ENCODE data around the gene GCNA. TPM values are rescaled to one million over a fixed set of nuclear protein-coding genes. Genes with fewer than 3 reads are reported as not detected.
"Not testable (repeated sequence)": the region's sequence is repeated elsewhere in the genome, so short reads cannot be mapped to it uniquely, and the experiment has no call there.

The GCNA gene
- polyA plus RNA-seq, 1 experiment: 2.4 TPM

- CTCF ChIA-PET: no interaction called here
- POLR2A ChIA-PET: no interaction called here
- TF ChIP-seq, protein P1, sequence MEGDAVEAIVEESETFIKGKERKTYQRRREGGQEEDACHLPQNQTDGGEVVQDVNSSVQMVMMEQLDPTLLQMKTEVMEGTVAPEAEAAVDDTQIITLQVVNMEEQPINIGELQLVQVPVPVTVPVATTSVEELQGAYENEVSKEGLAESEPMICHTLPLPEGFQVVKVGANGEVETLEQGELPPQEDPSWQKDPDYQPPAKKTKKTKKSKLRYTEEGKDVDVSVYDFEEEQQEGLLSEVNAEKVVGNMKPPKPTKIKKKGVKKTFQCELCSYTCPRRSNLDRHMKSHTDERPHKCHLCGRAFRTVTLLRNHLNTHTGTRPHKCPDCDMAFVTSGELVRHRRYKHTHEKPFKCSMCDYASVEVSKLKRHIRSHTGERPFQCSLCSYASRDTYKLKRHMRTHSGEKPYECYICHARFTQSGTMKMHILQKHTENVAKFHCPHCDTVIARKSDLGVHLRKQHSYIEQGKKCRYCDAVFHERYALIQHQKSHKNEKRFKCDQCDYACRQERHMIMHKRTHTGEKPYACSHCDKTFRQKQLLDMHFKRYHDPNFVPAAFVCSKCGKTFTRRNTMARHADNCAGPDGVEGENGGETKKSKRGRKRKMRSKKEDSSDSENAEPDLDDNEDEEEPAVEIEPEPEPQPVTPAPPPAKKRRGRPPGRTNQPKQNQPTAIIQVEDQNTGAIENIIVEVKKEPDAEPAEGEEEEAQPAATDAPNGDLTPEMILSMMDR (IDR thresholded peaks at IDR 0.05; ENCODE audit: insufficient read depth, low read depth, low read length): no peak
Measured at GRCh38 chrX:71659342-71659741, 81.1 kb downstream of the GCNA start.

GRCh38 chrX:71659959-71660358, 81.7 kb downstream of the GCNA start:
- TF ChIP-seq, protein P1 (IDR thresholded peaks at IDR 0.05; ENCODE audit: insufficient read depth, low read depth, low read length): no peak
- Histone ChIP-seq H3K27me3 (ENCODE audit: control insufficient read depth, insufficient read depth, low read length) (no peaks in the 10 kb centered on the region), H3K36me3 (ENCODE audit: control insufficient read depth, insufficient read depth, low read length) (no peaks in the 10 kb centered on the region), H3K4me3 (ENCODE audit: low read depth, low read length) (no peak overlapping the region)
- POLR2A ChIA-PET: no interaction called here
- CTCF ChIA-PET: no interaction called here
- no peak for DNase-seq (ENCODE audit: low read depth)

More at GRCh38 chrX:71659342-71659741, 81.1 kb downstream of the GCNA start:
- H3K4me3 ChIP-seq (ENCODE audit: low read depth, low read length): no peak overlapping the region
- no peaks in the 10 kb centered on the region for H3K27me3 ChIP-seq (ENCODE audit: control insufficient read depth, insufficient read depth, low read length)
- no peak for DNase-seq (ENCODE audit: low read depth)
- no peaks in the 10 kb centered on the region for H3K36me3 ChIP-seq (ENCODE audit: control insufficient read depth, insufficient read depth, low read length)

- Histone ChIP-seq H3K27me3 (ENCODE audit: control insufficient read depth, insufficient read depth, low read length) (no peaks in the 10 kb centered on the region), H3K36me3 (ENCODE audit: control insufficient read depth, insufficient read depth, low read length) (no peaks in the 10 kb centered on the region), H3K4me3 (ENCODE audit: low read depth, low read length) (no peak overlapping the region)
- no peak for DNase-seq (ENCODE audit: low read depth)
- CTCF ChIA-PET: no interaction called here
- TF ChIP-seq, protein P1 (IDR thresholded peaks at IDR 0.05; ENCODE audit: insufficient read depth, low read depth, low read length): no peak
- POLR2A ChIA-PET: no interaction called here
Measured at GRCh38 chrX:71660562-71661416, 82.6 kb downstream of the GCNA start.

DNA sequence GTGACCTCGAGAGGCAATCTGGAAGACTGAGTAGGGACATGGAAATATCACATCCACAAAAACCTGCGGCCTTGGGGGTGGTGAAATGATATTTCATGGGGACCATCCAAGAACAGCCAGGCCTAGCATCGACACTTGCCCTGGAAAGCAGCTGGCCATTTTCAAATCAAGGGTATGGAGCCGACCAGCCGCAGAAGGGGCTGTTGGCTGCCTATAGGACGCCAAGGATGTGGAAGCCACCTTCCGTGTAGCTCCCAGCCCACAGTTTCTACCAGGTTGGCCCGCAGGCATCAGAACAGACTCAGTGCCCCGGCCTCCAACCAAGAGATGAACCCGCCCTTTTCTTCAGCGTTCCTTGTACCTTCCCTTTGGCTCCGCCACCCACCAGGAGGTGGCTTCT, 83.7 kb downstream of the GCNA start:
- CTCF ChIA-PET: no interaction called here
- no peak for DNase-seq (ENCODE audit: low read depth)
- Histone ChIP-seq H3K36me3 (ENCODE audit: control insufficient read depth, insufficient read depth, low read length) (no peaks in the 10 kb centered on the region), H3K4me3 (ENCODE audit: low read depth, low read length) (no peak overlapping the region), H3K27me3 (ENCODE audit: control insufficient read depth, insufficient read depth, low read length) (no peaks in the 10 kb centered on the region)
- POLR2A ChIA-PET: no interaction called here
- TF ChIP-seq, protein P1 (IDR thresholded peaks at IDR 0.05; ENCODE audit: insufficient read depth, low read depth, low read length): no peak

GRCh38 chrX:71662654-71663053, 84.4 kb downstream of the GCNA start:
- H3K36me3 ChIP-seq (ENCODE audit: control insufficient read depth, insufficient read depth, low read length); DNase-seq (ENCODE audit: low read depth); POLR2A ChIA-PET; H3K4me3 ChIP-seq (ENCODE audit: low read depth, low read length); CTCF ChIA-PET; H3K27me3 ChIP-seq (ENCODE audit: control insufficient read depth, insufficient read depth, low read length): not testable (repeated sequence)

Other genes starting within 250 kb of the GCNA start
- 11.1 and 17.0 TPM in 2 replicates for gene TAF1, start 212.1 kb upstream of the GCNA start, polyA plus RNA-seq (2011; rRNA removed)
- gene OGT, start 45.3 kb upstream of the GCNA start, polyA plus RNA-seq (2011; rRNA removed): 280 and 330 TPM in 2 replicates
- not detected in 2 replicates for gene CXCR3, start 40.1 kb downstream of the GCNA start, polyA plus RNA-seq (2011; rRNA removed)
- not detected in 2 replicates for gene CXorf49, start 139.8 kb downstream of the GCNA start, polyA plus RNA-seq (2011; rRNA removed)
- gene CXorf49B, start 184.9 kb downstream of the GCNA start, polyA plus RNA-seq (2011; rRNA removed): not detected in 2 replicates